RWPE2 (cell line): Measurements from ENCODE around the gene PGBD5.

Experiments used
- ATAC-seq: fragments of 200-7000 bp; cut with Tn5 transposase; 3 replicates; pipeline ENCODE4 v1.9.1; 2021; ENCODE audit warnings: low read depth
- DNase-seq: peaks from one replicate; pipeline ENCODE4 v3.0.0-alpha.2; 2020; ENCODE audit warnings: low spot score
- H3K27ac ChIP-seq: fragments of 450-650 bp; 2 replicates; pipeline ENCODE4 v1.5.1; 2017; ENCODE audit warnings: mild to moderate bottlenecking; ENCODE audit not compliant: poor library complexity, severe bottlenecking
- H3K27me3 ChIP-seq: fragments of 250-450 bp; sonication (Bioruptor Pico); 2 replicates; pipeline ENCODE4 v1.5.1; 2021; ENCODE audit warnings: mild to moderate bottlenecking, moderate library complexity; ENCODE audit not compliant: insufficient read depth, poor library complexity, severe bottlenecking
- H3K36me3 ChIP-seq: fragments of 250-450 bp; sonication (Bioruptor Pico); 2 replicates; pipeline ENCODE4 v1.5.1; 2020; ENCODE audit warnings: low read depth, mild to moderate bottlenecking, moderate library complexity
- H3K4me1 ChIP-seq: fragments of 250-450 bp; sonication (Bioruptor Pico); 2 replicates; pipeline ENCODE4 v1.5.1; 2021; ENCODE audit warnings: mild to moderate bottlenecking, moderate library complexity; ENCODE audit not compliant: insufficient read depth, poor library complexity, severe bottlenecking
- H3K4me3 ChIP-seq: fragments of 250-450 bp; sonication (Bioruptor Pico); 2 replicates; pipeline ENCODE4 v1.5.1; 2021; ENCODE audit warnings: mild to moderate bottlenecking, moderate library complexity; ENCODE audit not compliant: severe bottlenecking
- H3K9me3 ChIP-seq: fragments of 250-450 bp; sonication (Bioruptor Pico); 2 replicates; pipeline ENCODE4 v1.5.1; 2021; ENCODE audit warnings: mild to moderate bottlenecking, moderate library complexity; ENCODE audit not compliant: severe bottlenecking
- CTCF ChIP-seq: fragments of 450-650 bp; IDR thresholded peaks from one replicate; pipeline ENCODE4 v1.5.1; 2017; ENCODE audit warnings: mild to moderate bottlenecking, moderate library complexity; ENCODE audit not compliant: poor library complexity, severe bottlenecking

The PGBD5 gene

GRCh38 chr1:230425252-230426091, 660 bp downstream of the PGBD5 start:
- no peak for DNase-seq
- no peak for TF ChIP-seq CTCF
- Histone ChIP-seq H3K27ac (no peak overlapping the region), H3K27me3 (peaks cover 24% of the 10 kb centered on the region), H3K36me3 (no peaks in the 10 kb centered on the region), H3K4me1 (no peaks in the 10 kb centered on the region), H3K9me3 (no peaks in the 10 kb centered on the region), H3K4me3 (peak overlapping the region; percentile 41)
- no peak for ATAC-seq

- no peak for TF ChIP-seq CTCF
- H3K4me1 ChIP-seq, result no peaks in the 10 kb centered on the region
Observed at GRCh38 chr1:230424391-230425251, 1.5 kb downstream of the PGBD5 start.

GRCh38 chr1:230423951-230424350, 2.2 kb downstream of the PGBD5 start:
- H3K36me3 ChIP-seq, result no peaks in the 10 kb centered on the region
- peaks cover 24% of the 10 kb centered on the region for H3K27me3 ChIP-seq
- DNase-seq, result no peak
- no peaks in the 10 kb centered on the region for H3K4me1 ChIP-seq
- H3K4me3 ChIP-seq, result no peak overlapping the region
- H3K27ac ChIP-seq, result no peak overlapping the region
- no peak for ATAC-seq
- TF ChIP-seq CTCF, result no peak
- H3K9me3 ChIP-seq, result no peaks in the 10 kb centered on the region

More at GRCh38 chr1:230424391-230425251, 1.5 kb downstream of the PGBD5 start:
- DNase-seq, result no peak
- H3K9me3 ChIP-seq, result no peaks in the 10 kb centered on the region
- H3K4me3 ChIP-seq, result no peak overlapping the region
- no peak for ATAC-seq
- H3K27ac ChIP-seq, result no peak overlapping the region
- no peaks in the 10 kb centered on the region for H3K36me3 ChIP-seq
- peaks cover 24% of the 10 kb centered on the region for H3K27me3 ChIP-seq

GRCh38 chr1:230423261-230423660, 2.9 kb downstream of the PGBD5 start:
- TF ChIP-seq CTCF, result no peak

More at GRCh38 chr1:230423261-230423660, 2.9 kb downstream of the PGBD5 start:
- Histone ChIP-seq H3K27me3 (peaks cover 24% of the 10 kb centered on the region), H3K4me1 (no peaks in the 10 kb centered on the region), H3K27ac (no peak overlapping the region), H3K4me3 (no peak overlapping the region), H3K36me3 (no peaks in the 10 kb centered on the region), H3K9me3 (no peaks in the 10 kb centered on the region)
- no peak for ATAC-seq
- no peak for DNase-seq
